ENCODE measurements around the gene SHCBP1L. TPM values are rescaled to one million over a fixed set of nuclear protein-coding genes. Genes with fewer than 3 reads are reported as not detected.
"Not testable (repeated sequence)": the region's sequence is repeated elsewhere in the genome, so short reads cannot be mapped to it uniquely, and the experiment has no call there.

Gene SHCBP1L
- polyA plus RNA-seq, 1 experiment, result not detected

DNA sequence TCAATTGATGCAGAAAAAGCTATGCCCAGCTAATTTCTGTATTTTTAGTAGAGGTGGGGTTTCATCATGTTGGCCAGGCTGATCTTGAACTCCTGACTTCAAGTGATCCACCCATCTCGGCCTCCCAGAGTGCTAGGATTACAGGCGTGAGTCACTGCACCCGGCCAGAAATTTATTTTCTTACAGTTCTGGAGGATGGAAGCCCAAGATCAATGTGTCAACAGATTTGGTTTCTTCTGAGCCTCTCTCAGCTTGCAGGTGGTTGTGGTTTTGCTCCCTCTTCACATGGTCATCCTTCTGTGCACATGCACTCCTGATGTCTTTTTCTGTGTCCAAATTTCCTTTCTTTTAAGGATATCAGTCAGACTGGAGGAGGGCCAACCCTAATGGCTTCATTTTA is 35.6 kb downstream of the SHCBP1L start:
- ChIA-PET POLR2A (no interaction called here), CTCF (no interaction called here)
- Histone ChIP-seq H3K27ac (ENCODE audit: low read depth, low read length) (no peak overlapping the region), H3K9me3 (ENCODE audit: control insufficient read depth, insufficient read depth, low read length) (peaks cover 3% of the 10 kb centered on the region), H3K4me3 (ENCODE audit: low read depth, low read length) (no peak overlapping the region), H3K27me3 (ENCODE audit: control insufficient read depth, insufficient read depth, low read length) (peaks cover 3% of the 10 kb centered on the region)
- TF ChIP-seq, protein P1, sequence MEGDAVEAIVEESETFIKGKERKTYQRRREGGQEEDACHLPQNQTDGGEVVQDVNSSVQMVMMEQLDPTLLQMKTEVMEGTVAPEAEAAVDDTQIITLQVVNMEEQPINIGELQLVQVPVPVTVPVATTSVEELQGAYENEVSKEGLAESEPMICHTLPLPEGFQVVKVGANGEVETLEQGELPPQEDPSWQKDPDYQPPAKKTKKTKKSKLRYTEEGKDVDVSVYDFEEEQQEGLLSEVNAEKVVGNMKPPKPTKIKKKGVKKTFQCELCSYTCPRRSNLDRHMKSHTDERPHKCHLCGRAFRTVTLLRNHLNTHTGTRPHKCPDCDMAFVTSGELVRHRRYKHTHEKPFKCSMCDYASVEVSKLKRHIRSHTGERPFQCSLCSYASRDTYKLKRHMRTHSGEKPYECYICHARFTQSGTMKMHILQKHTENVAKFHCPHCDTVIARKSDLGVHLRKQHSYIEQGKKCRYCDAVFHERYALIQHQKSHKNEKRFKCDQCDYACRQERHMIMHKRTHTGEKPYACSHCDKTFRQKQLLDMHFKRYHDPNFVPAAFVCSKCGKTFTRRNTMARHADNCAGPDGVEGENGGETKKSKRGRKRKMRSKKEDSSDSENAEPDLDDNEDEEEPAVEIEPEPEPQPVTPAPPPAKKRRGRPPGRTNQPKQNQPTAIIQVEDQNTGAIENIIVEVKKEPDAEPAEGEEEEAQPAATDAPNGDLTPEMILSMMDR (IDR thresholded peaks at IDR 0.05; ENCODE audit: low read depth, low read length), result no peak
- no peak for DNase-seq (ENCODE audit: low read depth, low spot score)

DNA sequence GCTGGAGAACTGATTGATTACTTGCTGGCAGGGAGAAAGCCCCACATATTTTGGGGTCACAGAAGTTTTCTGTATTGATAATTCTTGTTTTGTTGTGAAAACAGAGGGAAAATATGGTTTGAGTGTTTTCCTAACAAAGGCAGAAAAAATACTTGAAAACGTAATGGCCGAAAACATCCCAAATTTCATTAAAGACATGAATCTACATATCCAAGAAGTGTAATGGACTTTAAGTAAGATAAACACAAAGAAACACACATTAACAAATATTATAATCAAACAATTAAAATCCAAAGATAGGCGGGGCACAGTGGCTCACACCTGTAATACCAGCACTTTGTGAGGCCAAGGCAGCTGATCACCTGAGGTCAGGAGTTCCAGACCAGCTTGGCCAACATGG is 39.6 kb downstream of the SHCBP1L start:
- H3K27ac ChIP-seq (ENCODE audit: low read depth, low read length), result no peak overlapping the region
- peaks cover 3% of the 10 kb centered on the region; the same call in 1 of the 2 replicates for H3K9me3 ChIP-seq (ENCODE audit: control insufficient read depth, insufficient read depth, low read length)
- TF ChIP-seq, protein P1 (IDR thresholded peaks at IDR 0.05; ENCODE audit: low read depth, low read length), result no peak
- CTCF ChIA-PET, result no interaction called here
- H3K27me3 ChIP-seq (ENCODE audit: control insufficient read depth, insufficient read depth, low read length), result no peaks in the 10 kb centered on the region
- POLR2A ChIA-PET, result no interaction called here
- no peak for DNase-seq (ENCODE audit: low read depth, low spot score)
- no peak overlapping the region for H3K4me3 ChIP-seq (ENCODE audit: low read depth, low read length)

DNA sequence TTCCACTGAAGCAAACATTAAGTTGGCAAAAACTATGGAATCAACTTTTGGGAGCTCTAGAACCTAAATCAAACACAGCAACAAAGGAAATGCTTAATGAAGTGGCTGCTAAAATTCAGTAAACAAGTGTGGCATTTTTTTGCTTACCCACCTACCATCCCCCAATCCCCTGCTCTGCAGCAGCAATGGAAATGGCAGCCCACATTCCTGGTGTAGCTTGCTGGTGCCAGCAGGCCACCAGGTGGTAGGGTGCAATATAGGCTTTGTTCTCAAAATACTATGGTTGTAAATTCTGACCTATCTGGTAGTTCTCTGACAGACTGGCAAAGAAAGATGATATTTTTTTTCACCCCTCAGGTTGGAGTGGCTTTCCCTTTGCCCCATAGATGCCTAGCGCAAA is 42.8 kb downstream of the SHCBP1L start:
- ChIA-PET POLR2A (no interaction called here), CTCF (no interaction called here)
- Histone ChIP-seq H3K9me3 (ENCODE audit: control insufficient read depth, insufficient read depth, low read length) (peaks cover 3% of the 10 kb centered on the region; the same call in 1 of the 2 replicates), H3K4me3 (ENCODE audit: low read depth, low read length) (no peak overlapping the region), H3K27me3 (ENCODE audit: control insufficient read depth, insufficient read depth, low read length) (no peaks in the 10 kb centered on the region), H3K27ac (ENCODE audit: low read depth, low read length) (no peak overlapping the region)
- TF ChIP-seq, protein P1 (IDR thresholded peaks at IDR 0.05; ENCODE audit: low read depth, low read length), result no peak
- DNase-seq (ENCODE audit: low read depth, low spot score), result no peak

DNA sequence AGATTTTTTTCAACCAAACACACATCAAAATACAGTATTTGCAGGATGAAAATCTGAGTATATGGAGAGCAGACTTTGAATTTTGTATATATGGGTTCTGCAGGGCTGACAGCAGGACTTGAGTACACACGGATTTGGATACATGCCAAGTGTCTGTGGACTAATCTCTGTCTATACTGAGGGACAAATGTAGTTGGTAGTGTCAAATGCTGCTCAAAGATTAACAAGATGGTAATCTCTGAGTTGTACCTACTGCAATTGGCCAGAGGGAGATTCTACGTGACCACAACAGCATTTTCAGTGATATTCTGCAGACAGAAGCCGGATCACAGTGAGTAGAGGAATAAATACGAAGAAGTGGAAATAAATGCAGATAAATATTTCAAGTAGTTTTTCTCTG is 43.4 kb downstream of the SHCBP1L start:
- no peak for DNase-seq (ENCODE audit: low read depth, low spot score)
- TF ChIP-seq, protein P1 (IDR thresholded peaks at IDR 0.05; ENCODE audit: low read depth, low read length), result no peak
- no peaks in the 10 kb centered on the region for H3K27me3 ChIP-seq (ENCODE audit: control insufficient read depth, insufficient read depth, low read length)
- ChIA-PET CTCF (no interaction called here), POLR2A (no interaction called here)
- no peak overlapping the region for H3K27ac ChIP-seq (ENCODE audit: low read depth, low read length)
- H3K4me3 ChIP-seq (ENCODE audit: low read depth, low read length), result no peak overlapping the region
- H3K9me3 ChIP-seq (ENCODE audit: control insufficient read depth, insufficient read depth, low read length), result peaks cover 3% of the 10 kb centered on the region; the same call in 1 of the 2 replicates

DNA sequence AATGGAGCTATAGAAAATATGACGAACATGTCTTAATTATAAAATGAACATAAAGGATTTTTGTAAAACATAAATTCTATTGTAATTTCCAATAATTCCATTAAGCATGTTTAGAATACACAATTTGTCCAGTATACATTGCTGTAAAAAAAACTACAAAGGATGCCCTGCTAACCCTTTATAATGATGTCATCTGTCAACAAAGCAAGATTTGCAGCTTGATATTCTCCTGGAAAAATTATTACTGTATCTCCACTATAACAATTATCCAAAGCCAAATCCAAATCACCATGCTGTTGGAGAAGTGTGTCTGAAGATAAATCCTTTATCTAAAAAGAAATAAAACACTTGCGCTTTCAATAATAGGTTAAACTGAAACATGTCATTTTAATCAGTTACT is 47.6 kb downstream of the SHCBP1L start:
- H3K9me3 ChIP-seq (ENCODE audit: control insufficient read depth, insufficient read depth, low read length), result no peaks in the 10 kb centered on the region
- H3K27ac ChIP-seq (ENCODE audit: low read depth, low read length), result no peak overlapping the region
- TF ChIP-seq, protein P1 (IDR thresholded peaks at IDR 0.05; ENCODE audit: low read depth, low read length), result no peak
- H3K4me3 ChIP-seq (ENCODE audit: low read depth, low read length), result no peak overlapping the region
- DNase-seq (ENCODE audit: low read depth, low spot score), result no peak
- ChIA-PET POLR2A (no interaction called here), CTCF (no interaction called here)
- H3K27me3 ChIP-seq (ENCODE audit: control insufficient read depth, insufficient read depth, low read length), result no peaks in the 10 kb centered on the region

DNA sequence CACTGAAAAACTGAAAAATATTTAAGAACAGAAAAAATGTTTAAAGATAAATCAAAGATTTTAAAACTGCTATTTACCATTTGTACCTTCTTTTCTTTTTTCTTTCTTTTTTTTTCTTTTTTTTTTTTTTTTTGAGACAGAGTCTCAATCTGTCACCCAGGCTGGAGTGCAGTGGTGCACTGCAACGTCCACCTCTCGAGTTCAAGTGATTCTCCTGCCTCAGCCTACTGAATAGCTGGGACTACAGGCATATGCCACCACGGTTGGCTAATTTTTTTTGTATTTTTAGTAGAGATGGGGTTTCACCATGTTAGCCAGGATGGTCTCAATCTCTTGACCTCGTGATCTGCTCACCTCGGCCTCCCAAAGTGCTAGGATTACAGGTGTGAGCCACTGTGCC is 51.0 kb downstream of the SHCBP1L start:
- H3K27ac ChIP-seq (ENCODE audit: low read depth, low read length); H3K4me3 ChIP-seq (ENCODE audit: low read depth, low read length); H3K27me3 ChIP-seq (ENCODE audit: control insufficient read depth, insufficient read depth, low read length); H3K9me3 ChIP-seq (ENCODE audit: control insufficient read depth, insufficient read depth, low read length); CTCF ChIA-PET; DNase-seq (ENCODE audit: low read depth, low spot score): not testable (repeated sequence)
- POLR2A ChIA-PET, result interaction anchor here (0.6 kb wide), 1 partner anchor 22 kb away, joined by 3 read pairs; no protein-coding TSS in a partner anchor
